HG02610 (cell line): ENCODE measurements around the gene PJA2.
"Not testable (repeated sequence)": the region's sequence is repeated elsewhere in the genome, so short reads cannot be mapped to it uniquely, and the experiment has no call there.

Source experiments
- ATAC-seq: cut with Tn5 transposase; IDR thresholded peaks from one replicate; pipeline ENCODE4 v1.9.1; 2021; ENCODE audit warnings: mild to moderate bottlenecking, moderate library complexity; ENCODE audit not compliant: unreplicated experiment

Gene PJA2

GRCh38 chr5:109313127-109313526 is 96.6 kb downstream of the PJA2 start:
- ATAC-seq, result no peak

- ATAC-seq, result no peak
These were observed 97.1 kb downstream of the PJA2 start for GRCh38 chr5:109312695-109313094.

- no peak for ATAC-seq
These were observed 99.5 kb downstream of the PJA2 start for GRCh38 chr5:109310315-109310714.

- no peak for ATAC-seq
These were observed 100.3 kb downstream of the PJA2 start for GRCh38 chr5:109309326-109310063.

- no peak for ATAC-seq
These were observed 101.8 kb downstream of the PJA2 start for GRCh38 chr5:109307951-109308350.

GRCh38 chr5:109307456-109307855 is 102.3 kb downstream of the PJA2 start:
- no peak for ATAC-seq

- no peak for ATAC-seq
These were observed 104.4 kb downstream of the PJA2 start for GRCh38 chr5:109305352-109305751.

- no peak for ATAC-seq
These were observed 105.5 kb downstream of the PJA2 start for GRCh38 chr5:109304309-109304708.

- ATAC-seq, result no peak
These were observed 109.4 kb downstream of the PJA2 start for GRCh38 chr5:109300367-109300766.

GRCh38 chr5:109299557-109299956 is 110.2 kb downstream of the PJA2 start:
- no peak for ATAC-seq

GRCh38 chr5:109298794-109299193 is 111.0 kb downstream of the PJA2 start:
- ATAC-seq, result no peak

- ATAC-seq, result no peak
These were observed 111.9 kb downstream of the PJA2 start for GRCh38 chr5:109297900-109298299.

- no peak for ATAC-seq
These were observed 118.7 kb downstream of the PJA2 start for GRCh38 chr5:109291090-109291489.

- ATAC-seq, result no peak
These were observed 119.5 kb downstream of the PJA2 start for GRCh38 chr5:109290231-109290630.

- ATAC-seq, result not testable (repeated sequence)
These were observed 123.1 kb downstream of the PJA2 start for GRCh38 chr5:109286628-109287027.
